Astrocyte of the cerebellum (primary cell): ENCODE results near the gene ANLN.

Experiments
- DNase-seq: peaks from one replicate; pipeline ENCODE4 v3.0.0-alpha.2; 2011; ENCODE audit warnings: low read depth
- H3K4me3 ChIP-seq: 2 replicates; pipeline ENCODE4 v1.5.1; 2011; ENCODE audit warnings: mild to moderate bottlenecking, low read depth, low read length, moderate library complexity
- CTCF ChIP-seq: IDR thresholded peaks from 2 replicates; pipeline ENCODE4 v1.5.1; 2012; ENCODE audit warnings: low read length, low read depth, moderate library complexity, mild to moderate bottlenecking; ENCODE audit errors: missing control alignments
- in situ Hi-C: cut with HindIII; loops from 2 replicates; pipeline ENCODE4 v1.10.0; 2017; ENCODE audit warnings: low sequenced_read_pairs

ANLN gene

GRCh38 chr7:36441344-36442022 lies 51.8 kb downstream of the ANLN start:
- TF ChIP-seq CTCF, result no peak
- DNase-seq, result no peak
- no peak overlapping the region for H3K4me3 ChIP-seq
- in situ Hi-C loops, result no loop called here

GRCh38 chr7:36448781-36449379 lies 59.2 kb downstream of the ANLN start:
- no peak for DNase-seq
- TF ChIP-seq CTCF, result no peak
- no peak overlapping the region for H3K4me3 ChIP-seq
- in situ Hi-C loops, result no loop called here

GRCh38 chr7:36449685-36450084 lies 60.0 kb downstream of the ANLN start:
- no peak for TF ChIP-seq CTCF
- no peak for DNase-seq
- in situ Hi-C loops, result no loop called here
- H3K4me3 ChIP-seq, result no peak overlapping the region

GRCh38 chr7:36453769-36454168 lies 64.1 kb downstream of the ANLN start:
- TF ChIP-seq CTCF, result no peak
- DNase-seq, result no peak
- H3K4me3 ChIP-seq, result no peak overlapping the region
- in situ Hi-C loops, result no loop called here

- in situ Hi-C loops, result no loop called here
- TF ChIP-seq CTCF, result no peak
- DNase-seq, result no peak
- H3K4me3 ChIP-seq, result no peak overlapping the region
These were observed 66.0 kb downstream of the ANLN start for GRCh38 chr7:36455646-36456045.

GRCh38 chr7:36456138-36456537 lies 66.5 kb downstream of the ANLN start:
- no peak overlapping the region for H3K4me3 ChIP-seq
- DNase-seq, result no peak
- no peak for TF ChIP-seq CTCF
- in situ Hi-C loops, result no loop called here
